Neural crest cell (in vitro differentiated cells): ENCODE results near the gene ARHGAP6. TPM values are rescaled to one million over a fixed set of nuclear protein-coding genes. Genes with fewer than 3 reads are reported as not detected.

ENCODE experiments used
- DNase-seq: peaks from one replicate; pipeline ENCODE4 v3.0.0; 2021; ENCODE audit warnings: low read depth, mixed read lengths, low spot score
- H3K27ac Mint-ChIP-seq: one replicate; pipeline ENCODE4 v1.8.0; 2021; ENCODE audit warnings: mild to moderate bottlenecking, mixed read lengths; ENCODE audit not compliant: unreplicated experiment
- H3K27me3 Mint-ChIP-seq: 2 replicates; pipeline ENCODE4 v1.8.0; 2021; ENCODE audit warnings: low read depth, mild to moderate bottlenecking, mixed read lengths
- H3K36me3 Mint-ChIP-seq: 2 replicates; pipeline ENCODE4 v1.8.0; 2021; ENCODE audit warnings: low read depth, mild to moderate bottlenecking, mixed read lengths
- H3K4me1 Mint-ChIP-seq: 2 replicates; pipeline ENCODE4 v1.8.0; 2021; ENCODE audit warnings: mixed read lengths
- H3K4me3 Mint-ChIP-seq: one replicate; pipeline ENCODE4 v1.8.0; 2021; ENCODE audit warnings: mild to moderate bottlenecking, mixed read lengths
- H3K9me3 Mint-ChIP-seq: 2 replicates; pipeline ENCODE4 v1.8.0; 2021; ENCODE audit warnings: mixed read lengths
- CTCF ChIP-seq: fragments of 200-600 bp; sonication (generic); conservative IDR thresholded peaks from 2 replicates; pipeline ENCODE4 v1.5.0; 2021; ENCODE audit warnings: antibody characterized with exemption, mild to moderate bottlenecking
- total RNA-seq: library from RNA; stranded (reverse); gene quantifications from 2 replicates; pipeline ENCODE4 v1.2.1, GENCODE V29; 2021

The ARHGAP6 gene
- total RNA-seq, 1 donor from 2014 or later: 2.7 TPM

- H3K4me3 Mint-ChIP-seq: no peak overlapping the region
- H3K4me1 Mint-ChIP-seq: no peaks in the 10 kb centered on the region
- H3K27me3 Mint-ChIP-seq: no peaks in the 10 kb centered on the region
- H3K27ac Mint-ChIP-seq: no peak overlapping the region
- peaks cover 2% of the 10 kb centered on the region for H3K9me3 Mint-ChIP-seq
- no peak for DNase-seq
- H3K36me3 Mint-ChIP-seq: no peaks in the 10 kb centered on the region
- no peak for TF ChIP-seq CTCF
Measured at GRCh38 chrX:11321986-11322385, 343.7 kb downstream of the ARHGAP6 start.

GRCh38 chrX:11319806-11320520 lies 345.8 kb downstream of the ARHGAP6 start:
- no peaks in the 10 kb centered on the region for H3K36me3 Mint-ChIP-seq
- H3K9me3 Mint-ChIP-seq: peaks cover 5% of the 10 kb centered on the region
- no peaks in the 10 kb centered on the region for H3K27me3 Mint-ChIP-seq
- no peaks in the 10 kb centered on the region for H3K4me1 Mint-ChIP-seq
- TF ChIP-seq CTCF: no peak
- H3K27ac Mint-ChIP-seq: no peak overlapping the region
- no peak overlapping the region for H3K4me3 Mint-ChIP-seq
- no peak for DNase-seq

- H3K27me3 Mint-ChIP-seq: no peaks in the 10 kb centered on the region
- no peaks in the 10 kb centered on the region for H3K36me3 Mint-ChIP-seq
- H3K4me3 Mint-ChIP-seq: no peak overlapping the region
- DNase-seq: no peak
- H3K27ac Mint-ChIP-seq: no peak overlapping the region
- H3K9me3 Mint-ChIP-seq: peaks cover 4% of the 10 kb centered on the region
- no peak for TF ChIP-seq CTCF
- no peaks in the 10 kb centered on the region for H3K4me1 Mint-ChIP-seq
Measured at GRCh38 chrX:11311706-11312105, 354.0 kb downstream of the ARHGAP6 start.

GRCh38 chrX:11309220-11309619 lies 356.5 kb downstream of the ARHGAP6 start:
- H3K4me1 Mint-ChIP-seq: peaks cover 6% of the 10 kb centered on the region
- H3K4me3 Mint-ChIP-seq: no peak overlapping the region
- DNase-seq: no peak
- no peaks in the 10 kb centered on the region for H3K9me3 Mint-ChIP-seq
- no peaks in the 10 kb centered on the region for H3K36me3 Mint-ChIP-seq
- no peak overlapping the region for H3K27ac Mint-ChIP-seq
- TF ChIP-seq CTCF: no peak
- no peaks in the 10 kb centered on the region for H3K27me3 Mint-ChIP-seq

GRCh38 chrX:11305641-11306040 lies 360.1 kb downstream of the ARHGAP6 start:
- Mint-ChIP-seq H3K9me3 (no peaks in the 10 kb centered on the region), H3K4me3 (no peak overlapping the region), H3K4me1 (peaks cover 6% of the 10 kb centered on the region), H3K27ac (no peak overlapping the region), H3K36me3 (no peaks in the 10 kb centered on the region), H3K27me3 (no peaks in the 10 kb centered on the region)
- DNase-seq: no peak
- TF ChIP-seq CTCF: no peak
